Limb (tissue), 2 donors: ENCODE results near the gene LRBA.
"Not testable (repeated sequence)": the region's sequence is repeated elsewhere in the genome, so short reads cannot be mapped to it uniquely, and the experiment has no call there.

Experiments
- DNase-seq, 2 donors: peaks; one replicate each; pipeline ENCODE4 v3.0.0-alpha.2; 2016; ENCODE audit errors: extremely low spot score in 2 of 2

LRBA gene

DNA sequence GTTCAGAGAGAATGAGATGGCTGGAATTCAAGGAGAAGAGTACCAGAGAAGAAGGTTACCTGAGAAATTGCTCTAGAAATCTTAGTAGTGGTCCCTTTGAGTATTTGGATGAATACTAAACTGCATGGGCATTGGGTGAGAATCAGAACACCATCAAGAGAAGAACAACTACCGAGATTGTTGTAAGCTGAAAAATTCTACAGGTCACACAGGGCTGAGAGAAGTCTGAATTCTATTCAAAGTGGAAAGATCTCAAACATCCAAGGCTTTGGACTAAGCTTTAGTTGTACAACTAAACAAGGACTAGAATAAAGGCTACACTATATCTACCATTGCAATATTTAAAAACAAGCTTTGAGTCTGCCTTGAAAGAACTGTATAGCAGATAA is 40.8 kb downstream of the LRBA start:
- DNase-seq: no peak

DNA sequence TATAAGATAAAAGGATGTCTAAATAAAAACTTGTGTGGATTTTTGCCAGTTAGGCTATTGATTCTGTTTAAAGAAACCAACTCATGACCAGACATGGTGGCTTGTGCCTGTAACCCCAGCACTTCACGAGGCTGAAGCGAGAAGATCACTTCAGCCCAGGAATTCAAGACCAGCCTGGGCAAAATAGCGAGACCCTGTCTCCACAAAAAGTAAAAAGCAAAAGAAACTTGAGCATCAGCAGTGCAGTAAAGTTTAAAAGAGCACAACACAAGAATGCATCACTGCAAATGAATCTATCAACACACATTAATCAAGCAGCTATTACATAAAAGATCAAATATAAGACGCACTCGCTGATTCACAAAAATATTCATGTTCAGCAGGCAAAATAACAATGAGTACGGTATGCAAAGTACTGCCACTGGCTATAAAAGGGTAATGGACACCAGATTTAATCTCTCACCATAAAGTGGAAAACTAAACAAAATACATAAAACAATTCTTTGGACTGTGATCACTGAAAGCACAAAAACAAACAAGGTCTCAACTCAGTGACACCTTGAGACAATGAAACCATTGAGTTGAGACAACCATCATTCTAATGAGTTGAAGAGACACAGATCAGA is 41.3 kb downstream of the LRBA start:
- DNase-seq: no peak

DNA sequence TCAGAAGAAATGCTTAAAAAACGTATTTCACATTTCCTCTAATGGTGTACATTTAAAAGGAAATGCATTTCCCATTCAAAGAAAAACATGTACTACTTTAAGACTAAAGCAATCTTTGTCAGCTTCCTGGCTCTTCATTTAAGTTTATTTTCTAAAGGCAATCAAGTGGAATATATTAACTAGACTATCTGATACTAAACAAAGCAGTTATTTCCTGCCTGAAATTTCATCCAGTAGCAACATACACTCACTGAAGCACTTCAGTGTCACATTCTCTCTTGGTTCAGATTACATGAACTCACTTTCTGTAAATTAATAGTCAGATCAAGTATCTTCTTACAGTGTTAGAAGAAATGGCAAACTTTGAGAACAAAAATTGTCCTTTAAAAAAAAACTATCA is 42.5 kb downstream of the LRBA start:
- no peak for DNase-seq

DNA sequence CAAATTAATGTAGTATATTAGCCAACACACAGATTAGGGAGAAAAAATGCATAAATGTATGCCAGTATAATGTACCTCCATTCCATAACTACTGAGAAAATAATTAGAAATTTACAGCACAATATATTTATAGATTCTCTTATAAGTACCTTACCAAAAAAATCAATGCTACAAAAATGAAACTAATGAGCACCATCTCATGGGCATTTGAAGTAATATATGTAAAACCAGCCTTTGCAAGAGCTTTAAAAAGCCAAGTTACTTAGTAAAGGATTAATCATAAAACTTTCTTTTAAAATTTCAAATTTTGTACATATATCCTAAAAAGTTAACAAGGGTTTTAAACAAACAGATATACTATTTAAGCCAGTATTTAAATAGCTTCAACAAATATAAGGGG is 43.2 kb downstream of the LRBA start:
- DNase-seq: no peak

DNA sequence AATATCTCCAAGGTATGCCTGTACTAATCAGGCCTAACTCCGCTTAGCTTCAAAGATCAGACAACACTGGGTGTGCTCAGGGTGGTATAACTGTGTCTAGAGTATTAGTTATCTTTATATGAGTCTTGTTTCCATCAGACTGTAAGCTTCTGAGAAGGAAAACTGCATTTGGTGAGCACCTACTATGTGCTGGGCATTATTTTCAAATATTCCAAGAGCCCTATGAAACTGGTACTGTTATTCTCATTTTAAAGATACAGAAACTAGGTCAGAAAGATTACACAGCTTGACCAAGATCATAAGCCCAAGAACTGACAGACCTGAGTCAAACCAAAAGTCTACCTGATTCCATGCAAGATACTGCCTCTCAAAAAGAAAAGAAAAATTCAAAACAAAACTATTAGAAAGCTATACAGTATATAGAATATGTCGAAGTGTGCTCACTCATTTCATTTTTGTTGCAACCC is 44.4 kb downstream of the LRBA start:
- DNase-seq: no peak

DNA sequence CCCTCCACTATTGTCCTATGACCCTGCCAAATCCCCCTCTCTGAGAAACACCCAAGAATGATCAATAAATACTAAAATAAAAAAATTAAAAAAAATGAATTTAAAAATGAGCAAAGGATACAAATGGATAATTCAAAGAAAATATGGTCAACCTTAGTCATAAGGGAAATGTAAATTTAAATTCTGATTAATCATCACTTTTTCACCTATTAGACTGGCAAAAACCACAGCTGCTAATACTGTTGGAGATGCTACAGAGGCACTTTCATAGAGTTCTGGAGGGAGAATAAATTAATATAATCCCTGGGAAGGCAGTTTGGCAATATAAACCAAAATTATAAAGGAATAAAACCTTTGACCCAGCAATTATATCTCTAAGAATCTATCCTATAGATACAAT is 50.3 kb downstream of the LRBA start:
- no peak for DNase-seq

DNA sequence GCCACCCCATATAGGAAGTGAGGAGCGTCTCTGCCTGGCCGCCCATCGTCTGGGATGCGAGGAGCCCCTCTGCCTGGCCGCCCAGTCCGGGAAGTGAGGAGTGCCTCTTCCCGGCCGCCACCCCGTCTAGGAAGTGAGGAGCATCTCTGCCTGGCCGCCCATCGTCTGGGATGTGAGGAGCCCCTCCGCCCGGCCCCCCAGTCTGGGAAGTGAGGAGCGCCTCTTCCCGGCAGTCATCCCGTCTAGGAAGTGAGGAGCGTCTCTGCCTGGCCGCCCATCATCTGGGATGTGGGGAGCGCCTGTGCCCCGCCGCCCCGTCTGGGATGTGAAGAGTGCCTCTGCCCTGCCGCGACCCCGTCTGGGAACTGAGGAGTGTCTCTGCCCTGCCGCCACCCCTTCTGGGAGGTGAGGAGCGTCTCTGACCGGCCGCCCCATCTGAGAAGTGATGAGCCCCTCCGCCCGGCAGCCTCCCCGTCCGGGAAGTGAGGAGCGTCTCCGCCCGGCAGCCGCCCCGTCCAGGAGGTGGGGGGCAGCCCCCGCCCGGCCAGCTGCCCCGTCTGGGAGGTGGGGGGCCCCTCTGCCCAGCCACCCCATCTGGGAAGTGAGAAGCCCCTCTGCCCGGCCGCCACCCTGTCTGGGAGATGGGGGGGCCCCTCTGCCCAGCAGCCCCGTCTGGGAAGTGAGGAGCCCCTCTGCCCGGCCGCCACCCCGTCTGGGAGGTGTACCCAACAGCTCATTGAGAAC is 51.3 kb downstream of the LRBA start:
- DNase-seq: not testable (repeated sequence)

DNA sequence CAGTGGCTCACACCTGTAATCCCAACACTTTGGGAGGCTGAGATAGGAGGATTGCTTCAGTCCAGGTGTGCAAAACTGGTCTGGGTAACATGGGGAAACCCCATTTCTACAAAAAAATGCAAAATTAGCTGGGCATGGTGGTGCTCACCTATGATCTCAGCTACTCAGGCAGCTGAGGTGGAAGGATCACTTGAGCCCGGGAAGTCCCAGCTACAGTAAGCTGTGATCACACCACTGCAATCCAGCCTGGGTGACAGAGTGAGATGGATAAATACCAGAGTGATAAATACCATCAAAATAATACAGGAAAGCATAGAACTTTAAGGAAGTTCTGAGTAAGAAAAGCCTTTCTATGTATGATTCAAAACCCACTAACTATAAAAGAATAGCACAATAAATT is 52.8 kb downstream of the LRBA start:
- DNase-seq: no peak

DNA sequence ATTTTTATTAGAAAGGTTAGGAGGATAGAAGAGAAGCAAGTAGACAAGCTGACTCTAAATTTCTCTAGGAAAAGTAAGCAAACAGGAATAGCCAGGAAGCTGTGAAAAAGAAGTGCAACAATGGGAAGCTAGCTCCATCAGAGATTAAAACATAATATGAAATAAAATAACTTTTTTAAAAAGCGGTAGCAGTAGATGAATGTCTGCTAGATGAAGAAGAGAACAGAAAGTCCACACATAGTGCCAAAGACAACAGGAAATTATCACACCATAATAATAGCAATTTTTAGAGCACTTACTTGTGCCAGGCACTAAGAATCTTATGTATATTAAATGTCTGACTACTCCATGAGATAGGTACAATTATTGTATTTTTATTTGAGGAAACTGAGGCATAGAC is 53.5 kb downstream of the LRBA start:
- DNase-seq: no peak

DNA sequence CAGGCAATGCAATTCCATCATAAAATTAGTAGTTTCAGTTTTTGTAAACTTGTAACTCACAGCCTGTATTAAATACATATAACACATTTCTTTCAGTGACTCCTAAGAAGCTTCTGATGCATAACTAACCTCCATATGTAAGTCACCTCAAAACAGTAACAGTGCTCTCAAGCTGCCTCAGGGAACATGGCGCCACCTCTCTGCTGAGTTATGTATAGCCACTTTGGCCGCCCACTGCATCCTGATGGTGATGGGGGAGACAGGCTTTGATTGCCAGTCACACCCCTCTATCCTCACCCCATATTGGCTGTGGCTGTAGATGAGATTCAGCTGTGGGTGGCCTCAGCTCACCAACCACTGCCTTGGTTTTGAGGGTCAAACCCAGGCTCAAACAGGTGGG is 54.3 kb downstream of the LRBA start:
- no peak for DNase-seq

DNA sequence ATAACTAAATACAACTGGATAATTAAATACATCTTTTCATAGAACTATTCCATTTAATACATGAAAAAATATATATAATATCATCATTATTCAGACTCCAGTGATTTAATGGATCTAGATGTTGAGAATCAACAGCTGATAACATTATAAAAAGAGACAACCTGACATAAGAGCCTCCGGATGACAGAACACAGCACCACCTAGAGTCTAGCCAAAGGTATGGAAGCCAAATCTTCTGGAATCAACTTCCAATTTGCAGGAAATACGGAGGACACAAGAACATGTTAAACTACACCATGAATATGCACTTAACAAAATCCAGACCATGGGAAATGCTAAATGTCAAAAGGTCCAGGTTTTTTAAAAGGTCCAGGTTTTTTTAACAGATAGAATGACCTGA is 55.0 kb downstream of the LRBA start:
- DNase-seq: no peak

DNA sequence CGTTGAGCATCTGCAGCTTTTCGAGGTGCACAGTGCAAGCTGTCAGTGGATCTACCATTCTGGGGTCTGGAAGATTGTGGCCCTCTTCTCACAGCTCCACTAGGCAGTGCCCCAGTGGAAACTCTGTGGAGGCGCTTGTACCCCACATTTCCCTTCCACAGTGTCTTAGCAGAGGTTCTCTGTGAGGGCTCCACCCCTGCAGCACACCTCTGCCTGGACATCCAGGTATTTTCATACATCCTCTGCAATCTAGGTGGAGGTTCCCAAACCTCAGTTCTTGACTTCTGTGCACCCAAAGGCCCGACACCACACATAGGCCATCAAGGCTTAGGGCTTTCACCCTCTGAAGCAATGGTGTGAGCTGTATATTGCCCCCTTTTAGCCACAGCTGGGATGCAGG is 57.1 kb downstream of the LRBA start:
- DNase-seq: not testable (repeated sequence)

DNA sequence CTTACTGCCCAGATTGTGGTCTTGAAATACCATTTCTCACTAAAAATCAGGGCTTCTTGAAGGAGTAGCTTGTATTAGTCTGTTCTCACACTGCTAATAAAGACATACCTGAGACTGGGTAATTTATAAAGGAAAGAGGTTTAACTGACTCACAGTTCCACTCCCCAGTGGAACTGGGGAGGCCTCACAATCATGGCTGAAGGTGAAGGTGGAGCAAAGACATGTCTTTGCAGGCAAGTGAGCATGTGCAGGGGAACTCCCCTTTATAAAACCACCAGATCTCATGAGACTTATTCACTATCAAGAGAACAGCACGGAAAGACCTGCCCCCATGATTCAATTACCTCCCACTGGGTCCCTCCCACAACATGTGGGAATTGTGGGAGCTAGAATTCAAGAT is 58.0 kb downstream of the LRBA start:
- not testable (repeated sequence) for DNase-seq

DNA sequence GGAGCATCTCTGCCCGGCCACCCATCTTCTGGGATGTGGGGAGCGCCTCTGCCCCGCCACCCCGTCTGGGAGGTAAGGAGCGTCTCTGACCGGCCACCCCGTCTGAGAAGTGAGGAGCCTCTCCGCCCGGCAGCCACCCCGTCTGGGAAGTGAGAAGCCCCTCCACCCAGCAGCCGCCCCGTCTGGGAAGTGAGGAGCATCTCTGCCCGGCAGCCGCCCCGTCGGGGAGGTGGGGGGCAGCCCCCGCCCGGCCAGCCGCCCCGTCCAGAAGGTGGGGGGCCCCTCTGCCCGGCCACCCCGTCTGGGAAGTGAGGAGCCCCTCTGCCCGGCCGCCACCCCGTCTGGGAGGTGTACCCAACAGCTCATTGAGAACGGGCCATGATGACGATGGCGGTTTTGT is 61.2 kb downstream of the LRBA start:
- DNase-seq: not testable (repeated sequence)

DNA sequence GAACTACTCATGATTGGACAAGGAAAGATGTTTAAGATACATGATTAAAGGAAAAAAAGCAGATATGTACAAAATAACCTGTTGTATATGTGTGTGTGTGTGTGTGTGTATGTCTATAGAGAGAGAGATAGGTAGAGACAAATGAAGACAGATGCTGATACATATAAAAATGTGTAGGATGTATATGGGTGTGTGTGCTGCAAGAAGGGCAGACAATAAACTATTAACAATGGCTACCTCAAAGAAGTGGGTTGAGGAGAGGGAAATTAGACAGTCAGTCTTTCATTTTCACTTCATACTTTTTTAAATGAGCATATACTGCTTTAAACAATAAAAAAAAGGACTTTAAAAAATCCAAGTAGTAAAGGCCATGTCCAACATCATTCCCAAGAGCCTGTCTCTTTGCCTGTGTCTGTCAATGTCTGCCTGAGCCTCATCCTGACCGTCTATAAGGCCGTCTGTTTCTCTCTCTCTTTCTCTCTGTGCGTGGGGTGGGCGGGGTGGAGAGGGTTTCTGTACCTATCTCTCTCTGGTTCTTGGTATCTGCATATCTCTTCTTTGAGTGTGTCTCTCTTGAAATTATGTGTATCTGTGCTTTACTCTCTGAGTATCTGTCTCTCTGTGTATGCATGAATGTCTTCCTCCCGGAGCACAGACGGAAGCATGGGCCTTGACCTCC is 62.8 kb downstream of the LRBA start:
- no peak for DNase-seq

DNA sequence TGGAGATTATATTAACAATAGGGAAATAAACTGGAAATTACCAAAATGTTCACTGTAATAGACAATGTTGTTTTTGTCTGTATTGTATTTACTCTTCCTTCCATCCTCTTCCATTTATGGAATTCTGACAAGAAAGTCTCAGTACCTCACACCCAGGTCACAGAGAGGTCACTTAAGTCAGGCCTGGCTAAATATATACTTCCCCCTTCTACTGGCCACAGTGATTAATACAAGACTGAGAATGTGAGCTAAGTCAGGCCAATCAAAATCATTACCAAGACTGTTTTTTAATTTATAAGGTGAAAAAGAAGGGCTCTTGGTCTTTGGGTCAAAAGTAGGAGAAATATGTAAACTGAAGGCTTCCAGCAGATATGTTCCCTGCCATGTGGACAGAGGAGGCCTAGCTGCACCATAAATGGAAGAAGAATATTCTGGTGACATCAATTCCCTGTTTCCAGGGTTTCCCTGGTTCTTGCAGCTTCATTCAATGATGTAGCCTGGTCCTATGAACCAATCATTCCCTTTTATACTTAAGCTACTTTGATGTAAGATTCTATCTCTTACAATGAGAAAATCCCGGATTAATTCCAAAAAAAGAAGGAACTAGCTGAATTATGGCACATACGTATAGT is 64.3 kb downstream of the LRBA start:
- no peak for DNase-seq

DNA sequence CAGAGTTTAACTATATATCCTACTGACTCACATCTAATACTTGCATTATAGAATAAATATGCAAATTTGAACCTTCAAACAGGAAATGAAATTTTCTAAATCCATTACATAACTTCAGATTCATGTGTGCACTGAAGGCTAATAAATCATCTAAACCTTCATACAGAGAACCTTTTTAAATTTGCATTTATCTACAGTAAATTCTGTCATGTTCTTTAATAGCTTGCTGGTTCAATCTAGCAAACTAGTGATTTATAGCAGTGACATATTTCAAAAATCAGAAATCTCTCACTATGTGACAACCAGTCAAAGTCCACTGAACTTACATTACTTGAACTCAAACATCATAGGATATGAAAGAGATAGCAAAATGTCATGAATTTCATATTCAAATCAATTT is 65.1 kb downstream of the LRBA start:
- no peak for DNase-seq

DNA sequence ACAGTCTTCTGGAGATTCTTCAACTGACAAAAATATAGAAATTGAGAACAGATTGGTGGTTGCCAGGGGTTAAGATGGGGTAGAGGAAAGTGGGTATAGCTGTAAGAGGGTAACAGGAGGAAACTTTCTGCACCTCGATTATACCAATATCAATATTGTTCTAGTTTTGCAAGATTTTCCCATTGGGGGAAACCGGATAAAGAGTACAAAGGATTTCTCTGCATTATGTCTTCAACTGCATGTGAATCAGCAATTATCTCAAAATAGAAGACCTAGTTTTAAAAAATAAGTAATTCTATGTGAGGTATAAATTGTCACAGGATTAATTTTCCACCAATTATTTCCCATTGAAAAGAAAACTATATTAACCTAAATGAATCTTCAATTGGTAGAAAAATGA is 65.7 kb downstream of the LRBA start:
- DNase-seq: no peak

DNA sequence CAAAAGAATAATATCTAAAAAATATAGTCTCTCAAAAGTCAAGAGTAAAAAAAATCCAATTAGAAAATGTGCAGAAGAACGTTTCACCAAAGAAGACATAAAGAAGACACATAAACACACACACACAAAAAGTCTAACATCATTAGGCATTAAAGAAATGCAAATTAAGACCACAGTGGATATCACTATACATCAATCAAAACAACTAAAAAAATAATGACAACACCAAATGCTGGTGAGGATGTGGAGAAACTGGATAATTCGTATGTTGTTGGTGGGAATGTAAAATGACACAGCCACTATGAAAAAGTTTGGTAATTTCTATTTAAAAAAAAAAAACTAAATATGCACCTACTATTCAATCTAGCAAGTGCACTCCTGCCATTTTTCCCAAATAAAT is 66.4 kb downstream of the LRBA start:
- DNase-seq: no peak

DNA sequence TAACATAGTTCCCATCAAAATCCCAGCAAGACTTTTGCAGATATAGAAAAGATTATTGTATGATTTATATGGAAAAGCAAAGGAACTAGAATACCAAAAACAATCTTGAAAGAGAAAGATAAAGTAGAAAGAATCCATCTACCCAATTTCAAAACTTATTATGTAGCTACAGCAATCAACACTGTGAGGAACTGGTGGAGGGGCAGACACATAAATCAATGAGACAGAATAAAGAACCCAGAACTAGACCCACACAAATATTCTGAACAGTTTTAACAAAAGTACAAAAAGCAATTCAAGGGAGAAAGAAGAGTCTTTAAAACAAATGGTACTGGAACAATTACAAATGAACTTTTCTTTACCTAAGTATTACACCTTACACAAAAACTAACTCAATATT is 67.0 kb downstream of the LRBA start:
- DNase-seq: no peak

DNA sequence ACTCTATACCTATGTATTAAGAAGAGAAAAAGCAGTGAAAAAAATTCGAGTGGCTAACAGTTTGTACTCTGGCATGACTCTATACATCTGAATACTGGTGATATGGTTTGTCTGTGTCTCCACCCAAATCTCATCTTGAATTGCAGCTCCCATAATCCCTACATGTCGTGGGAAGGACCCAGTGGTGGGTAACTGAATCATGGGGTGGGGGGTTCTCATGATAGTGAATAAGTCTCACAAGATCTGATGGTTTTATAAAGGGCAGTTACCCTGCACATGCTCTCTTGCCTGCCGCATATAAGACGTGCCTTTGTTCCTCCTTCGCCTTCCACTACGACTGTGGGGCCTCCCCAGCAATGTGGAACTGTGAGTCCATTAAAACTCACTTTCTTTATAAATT is 70.4 kb downstream of the LRBA start:
- no peak for DNase-seq

DNA sequence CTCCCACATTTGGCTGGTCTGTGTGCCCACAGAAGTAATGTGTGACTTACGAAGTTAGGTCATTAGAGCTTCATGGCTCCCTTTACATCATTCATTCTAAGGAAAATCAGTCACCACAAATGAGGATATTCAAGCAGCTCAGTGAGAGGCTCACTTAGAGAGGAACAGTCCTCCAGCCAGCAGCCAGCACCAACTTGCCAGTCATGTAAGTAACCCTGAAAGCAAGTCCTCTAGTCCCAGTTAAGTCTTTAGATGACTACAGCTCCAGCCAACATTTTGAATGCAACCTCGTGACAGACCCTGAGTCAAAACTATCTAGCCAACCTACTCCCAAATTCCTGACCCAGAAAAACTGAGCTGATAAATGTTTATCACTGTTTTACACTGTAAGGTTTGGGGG is 71.3 kb downstream of the LRBA start:
- DNase-seq: no peak
